H7 (cell line): Measurements from ENCODE around the gene FOXC1. TPM values are rescaled to one million over a fixed set of nuclear protein-coding genes. Genes with fewer than 3 reads are reported as not detected.

Experiments used
- DNase-seq: peaks from one replicate; pipeline ENCODE4 v3.0.0; 2012
- H3K27me3 ChIP-seq: 2 replicates; pipeline ENCODE4 v1.6.0; 2011; ENCODE audit warnings: mild to moderate bottlenecking, low read length; ENCODE audit not compliant: control insufficient read depth, insufficient read depth
- H3K36me3 ChIP-seq: replicated peaks from 2 replicates; pipeline ENCODE4 v1.5.1; 2011; ENCODE audit warnings: low read length; ENCODE audit not compliant: control insufficient read depth, insufficient read depth
- H3K4me3 ChIP-seq: 2 replicates; pipeline ENCODE4 v1.5.1; 2011; ENCODE audit warnings: low read depth, mild to moderate bottlenecking, control low read depth, low read length, moderate library complexity; ENCODE audit not compliant: insufficient read depth
- total RNA-seq: library from RNA; depleted of rRNA; stranded (reverse); fragments of >200 nt; shearing (Covaris generic); gene quantifications from 2 replicates; pipeline ENCODE4 v1.2.3, GENCODE V29; 2014

Gene FOXC1
- total RNA-seq, 1 experiment from 2014 or later: 3.7 TPM

GRCh38 chr6:1640476-1640875 is 30.8 kb downstream of the FOXC1 start:
- Histone ChIP-seq H3K27me3 (no peaks in the 10 kb centered on the region), H3K36me3 (no peaks in the 10 kb centered on the region), H3K4me3 (no peak overlapping the region)
- no peak for DNase-seq

DNA sequence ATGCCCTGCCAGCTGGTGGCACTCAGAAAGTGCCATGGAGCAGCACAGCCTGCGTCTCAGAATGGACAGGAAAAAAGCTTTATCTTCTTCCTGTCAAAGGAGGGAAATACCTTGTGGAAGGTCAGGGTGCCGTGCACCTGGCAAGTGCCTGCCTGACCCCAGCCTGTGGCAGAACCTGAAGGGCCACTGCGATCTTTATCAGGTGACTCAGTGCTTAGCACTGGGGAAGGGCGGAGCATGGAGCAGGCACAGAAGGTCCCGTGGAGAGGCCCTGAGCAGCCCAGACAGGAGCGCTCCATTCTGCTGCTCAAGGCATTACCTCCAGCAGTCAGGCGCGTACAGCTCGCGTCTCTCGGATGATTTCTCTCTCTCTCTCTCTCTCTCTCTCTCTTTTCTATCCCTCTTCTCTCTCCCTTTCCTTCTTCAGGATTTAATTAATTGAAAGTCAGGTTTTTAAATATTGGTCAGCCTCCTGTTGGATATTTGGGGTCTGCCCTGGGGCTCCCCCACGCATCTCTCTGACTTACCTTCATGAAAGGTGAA is 31.7 kb downstream of the FOXC1 start:
- no peak overlapping the region for H3K4me3 ChIP-seq
- H3K27me3 ChIP-seq: no peaks in the 10 kb centered on the region
- no peaks in the 10 kb centered on the region for H3K36me3 ChIP-seq
- DNase-seq: no peak

DNA sequence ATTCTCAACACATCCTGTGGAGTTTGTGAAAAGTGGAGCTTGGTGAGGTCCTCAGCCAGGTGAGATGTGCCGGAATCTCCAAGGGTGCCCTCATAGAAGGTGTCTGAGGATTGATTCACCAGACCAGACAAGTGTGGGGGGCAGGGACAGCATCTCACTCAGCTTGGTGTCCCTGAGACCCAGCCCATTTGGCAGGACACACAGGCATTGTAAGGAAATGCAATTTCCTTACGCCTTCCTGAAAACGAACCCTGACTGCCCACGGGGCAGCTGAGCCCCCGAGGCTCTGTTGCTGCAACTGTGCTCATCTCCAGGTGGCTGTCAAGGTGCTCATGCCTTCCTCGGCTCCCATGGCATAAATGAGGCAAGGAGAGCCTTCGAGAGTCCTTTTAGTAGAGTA is 33.4 kb downstream of the FOXC1 start:
- Histone ChIP-seq H3K36me3 (no peaks in the 10 kb centered on the region), H3K27me3 (no peaks in the 10 kb centered on the region), H3K4me3 (no peak overlapping the region)
- no peak for DNase-seq

- Histone ChIP-seq H3K4me3 (no peak overlapping the region), H3K36me3 (no peaks in the 10 kb centered on the region), H3K27me3 (no peaks in the 10 kb centered on the region)
- no peak for DNase-seq
These were observed 34.2 kb downstream of the FOXC1 start for GRCh38 chr6:1643830-1644445.

DNA sequence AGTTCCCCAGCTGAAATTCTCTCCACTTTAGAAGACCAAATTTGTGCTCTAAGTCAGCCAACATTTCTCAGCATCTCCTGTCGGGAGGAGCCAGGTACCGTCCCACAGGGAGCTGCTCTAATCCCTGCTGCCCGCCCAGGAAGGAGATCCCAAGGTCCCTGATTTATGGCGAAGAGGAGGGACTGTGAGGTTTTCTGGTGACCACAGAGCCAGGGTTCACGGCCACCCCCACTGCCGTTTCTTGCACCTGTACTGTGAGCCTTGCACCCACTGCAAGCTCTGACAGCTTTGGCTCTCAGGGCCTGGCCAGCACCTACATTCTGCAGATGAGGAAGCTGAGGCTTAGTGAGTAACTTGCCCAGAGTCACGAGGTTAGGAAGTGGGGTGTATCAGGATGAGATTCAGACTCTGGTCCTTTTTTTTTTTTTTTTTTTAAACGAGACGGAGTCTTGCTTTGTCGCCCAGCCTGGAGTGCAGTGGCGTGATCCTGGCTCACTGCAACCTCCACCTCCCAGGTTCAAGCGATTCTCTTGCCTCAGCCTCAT is 34.9 kb downstream of the FOXC1 start:
- Histone ChIP-seq H3K27me3 (no peaks in the 10 kb centered on the region), H3K36me3 (no peaks in the 10 kb centered on the region), H3K4me3 (no peak overlapping the region)
- no peak for DNase-seq

DNA sequence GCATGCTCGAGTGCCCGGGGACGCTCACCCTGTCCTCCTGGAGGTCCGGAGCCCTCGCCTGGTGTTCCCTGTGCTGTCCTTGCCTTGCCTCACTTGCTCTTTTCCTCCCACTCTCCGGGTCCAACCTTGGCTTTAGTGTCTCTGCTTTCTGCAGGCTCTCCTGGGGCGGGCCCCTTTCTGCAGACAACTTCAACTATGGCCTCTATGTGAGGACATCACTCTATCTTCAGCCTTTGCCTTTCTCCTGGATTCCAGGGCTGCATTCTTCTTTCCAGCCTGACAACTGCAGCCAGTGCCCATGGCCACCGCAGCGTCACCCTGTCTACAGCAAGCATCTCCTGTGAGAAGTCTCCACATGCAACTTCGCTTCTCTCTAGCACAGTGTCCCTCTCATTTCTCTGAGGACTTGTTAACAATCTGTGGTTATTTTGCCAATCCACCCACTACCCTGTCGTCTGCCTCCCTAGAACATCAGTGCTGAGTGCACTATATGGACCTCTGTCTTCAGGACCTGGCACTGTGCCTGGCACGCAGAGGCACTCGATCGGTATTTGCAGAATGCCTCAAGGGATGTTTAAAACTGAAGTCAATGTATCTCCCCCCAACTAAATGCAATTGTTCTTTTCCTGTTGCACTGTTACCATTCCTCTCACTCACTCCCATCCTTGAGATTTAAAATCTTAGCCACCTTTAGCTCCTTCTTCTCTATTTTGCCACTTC is 35.9 kb downstream of the FOXC1 start:
- Histone ChIP-seq H3K27me3 (no peaks in the 10 kb centered on the region), H3K4me3 (no peak overlapping the region), H3K36me3 (no peaks in the 10 kb centered on the region)
- no peak for DNase-seq

GRCh38 chr6:1651362-1651761 is 41.6 kb downstream of the FOXC1 start:
- no peaks in the 10 kb centered on the region for H3K36me3 ChIP-seq
- no peak for DNase-seq
- no peaks in the 10 kb centered on the region for H3K27me3 ChIP-seq
- H3K4me3 ChIP-seq: no peak overlapping the region

GRCh38 chr6:1652842-1653241 is 43.1 kb downstream of the FOXC1 start:
- Histone ChIP-seq H3K36me3 (no peaks in the 10 kb centered on the region), H3K27me3 (no peaks in the 10 kb centered on the region), H3K4me3 (no peak overlapping the region)
- DNase-seq: no peak

DNA sequence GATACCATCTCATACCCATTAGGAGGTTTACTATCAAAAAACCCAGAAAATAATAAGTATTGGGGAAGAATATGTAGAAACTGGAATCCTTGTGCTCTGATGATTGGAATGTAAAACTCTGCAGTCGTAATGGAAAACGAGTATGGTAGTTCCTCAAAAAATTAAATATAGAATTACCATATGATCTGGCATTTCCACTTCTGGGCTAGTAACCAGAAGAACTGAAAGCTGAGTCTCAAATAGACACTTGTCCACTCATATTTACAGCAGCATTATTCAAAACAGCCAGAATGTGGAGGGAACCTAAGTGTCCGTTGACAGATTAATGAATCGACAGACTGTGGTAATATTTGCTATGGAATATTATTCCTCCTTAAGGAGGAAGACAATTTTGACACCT is 44.3 kb downstream of the FOXC1 start:
- no peak for DNase-seq

GRCh38 chr6:1657116-1657770 is 47.5 kb downstream of the FOXC1 start:
- Histone ChIP-seq H3K27me3 (no peaks in the 10 kb centered on the region), H3K4me3 (no peak overlapping the region), H3K36me3 (no peaks in the 10 kb centered on the region)
- no peak for DNase-seq

More for the DNA sequence above, 44.3 kb downstream of the FOXC1 start:
- Histone ChIP-seq H3K27me3 (no peaks in the 10 kb centered on the region), H3K36me3 (no peaks in the 10 kb centered on the region), H3K4me3 (no peak overlapping the region)

- DNase-seq: no peak
- Histone ChIP-seq H3K4me3 (no peak overlapping the region), H3K36me3 (no peaks in the 10 kb centered on the region), H3K27me3 (no peaks in the 10 kb centered on the region)
These were observed 48.1 kb downstream of the FOXC1 start for GRCh38 chr6:1657771-1658165.

- H3K36me3 ChIP-seq: no peaks in the 10 kb centered on the region
These were observed 48.7 kb downstream of the FOXC1 start for GRCh38 chr6:1658212-1659005.

GRCh38 chr6:1659816-1660215 is 50.1 kb downstream of the FOXC1 start:
- no peak for DNase-seq
- Histone ChIP-seq H3K27me3 (no peaks in the 10 kb centered on the region), H3K36me3 (no peaks in the 10 kb centered on the region), H3K4me3 (no peak overlapping the region)

More at GRCh38 chr6:1658212-1659005, 48.7 kb downstream of the FOXC1 start:
- DNase-seq: no peak
- Histone ChIP-seq H3K4me3 (no peak overlapping the region), H3K27me3 (no peaks in the 10 kb centered on the region)

- no peaks in the 10 kb centered on the region for H3K36me3 ChIP-seq
- no peak overlapping the region for H3K4me3 ChIP-seq
- DNase-seq: no peak
- no peaks in the 10 kb centered on the region for H3K27me3 ChIP-seq
These were observed 52.8 kb downstream of the FOXC1 start for GRCh38 chr6:1662534-1662933.
